Gastrocnemius medialis (tissue), 4 donors: ENCODE results near the gene CLDND2.

Experiments used
- CTCF ChIP-seq, 5 experiments: fragments of 450-650 bp in 3 of 5; fragments of 200-600 bp in 2 of 5; sonication (generic) in 2 of 5; IDR thresholded peaks in 4 of 5; conservative IDR thresholded peaks in 1 of 5; 1 replicate in 4 of 5; 2 replicates in 1 of 5; pipeline ENCODE4 v1.5.1; 2016 to 2019; ENCODE audit warnings: antibody characterized with exemption in 5 of 5, mild to moderate bottlenecking in 3 of 5, moderate library complexity in 3 of 5
- POLR2A ChIP-seq, 2 donors: fragments of 450-650 bp; IDR thresholded peaks; one replicate each; pipeline ENCODE4 v1.6.1; 2017; ENCODE audit warnings: antibody characterized with exemption in 2 of 2, mild to moderate bottlenecking in 2 of 2, moderate library complexity in 2 of 2

GRCh38 chr19:51354103-51354741 is 14.6 kb downstream of the CLDND2 start:
- TF ChIP-seq CTCF (IDR thresholded peaks at IDR 0.05 in 4 of 5, conservative IDR thresholded peaks at IDR 0.05 in 1 of 5): no peak
- no peak for TF ChIP-seq POLR2A (IDR thresholded peaks at IDR 0.05)
